HepG2 (cell line): Measurements from ENCODE around the gene NAA16. TPM values are rescaled to one million over a fixed set of nuclear protein-coding genes. Genes with fewer than 3 reads are reported as not detected.

ENCODE experiments used
- ARNT2 ChIP-seq: sonication (generic); formaldehyde crosslinking; IDR thresholded peaks from 2 replicates; pipeline ENCODE4 v1.8.0; 2022; ENCODE audit warnings: mild to moderate bottlenecking, low read depth, missing genetic modification reagents, moderate library complexity
- ATF4 ChIP-seq, 2 experiments: fragments of 450-650 bp in 1 of 2; sonication (generic) in 1 of 2; formaldehyde crosslinking; IDR thresholded peaks; 2 replicates each; pipeline versions ENCODE4 v1.5.0 to v1.8.0; 2020 to 2022; ENCODE audit warnings: mild to moderate bottlenecking in 1 of 2, missing genetic modification reagents in 1 of 2
- ATF6 ChIP-seq: sonication (generic); formaldehyde crosslinking; conservative IDR thresholded peaks from 2 replicates; pipeline ENCODE4 v1.4.0; 2020; ENCODE audit warnings: missing genetic modification reagents
- ESRRA ChIP-seq: sonication (generic); formaldehyde crosslinking; IDR thresholded peaks from 2 replicates; pipeline ENCODE4 v1.5.1; 2020; ENCODE audit warnings: mild to moderate bottlenecking, low read depth, missing genetic modification reagents
- ETV5 ChIP-seq: IDR thresholded peaks from 2 replicates; pipeline ENCODE4 v1.6.1; 2018; ENCODE audit warnings: missing biosample characterization, missing genetic modification reagents, inconsistent platforms, borderline replicate concordance
- FLYWCH1 ChIP-seq: sonication (generic); formaldehyde crosslinking; IDR thresholded peaks from 2 replicates; pipeline ENCODE4 v1.8.1; 2023; ENCODE audit warnings: mild to moderate bottlenecking, missing genetic modification reagents
- FOSL1 ChIP-seq: sonication (generic); formaldehyde crosslinking; IDR thresholded peaks from 2 replicates; pipeline ENCODE4 v1.9.0; 2021; ENCODE audit warnings: missing genetic modification reagents, borderline replicate concordance
- GABPB1 ChIP-seq: IDR thresholded peaks from 2 replicates; pipeline ENCODE4 v1.6.1; 2016; ENCODE audit warnings: mild to moderate bottlenecking, missing genetic modification reagents, moderate library complexity, missing compliant biosample characterization
- HNRNPLL ChIP-seq: fragments of 200-400 bp; formaldehyde crosslinking; IDR thresholded peaks from 2 replicates; pipeline ENCODE4 v1.6.1; 2017; ENCODE audit warnings: mild to moderate bottlenecking, low read depth, low read length; ENCODE audit not compliant: poor library complexity, severe bottlenecking
- IKZF4 ChIP-seq: sonication (generic); formaldehyde crosslinking; IDR thresholded peaks from 2 replicates; pipeline ENCODE4 v1.5.1; 2020; ENCODE audit warnings: borderline replicate concordance, mild to moderate bottlenecking, low read depth, missing genetic modification reagents; ENCODE audit errors: not compliant biosample characterization
- IRF1 ChIP-seq: sonication (generic); formaldehyde crosslinking; IDR thresholded peaks from 2 replicates; pipeline ENCODE4 v1.4.0; 2020; ENCODE audit warnings: low read depth, mild to moderate bottlenecking, missing genetic modification reagents
- KAT8 ChIP-seq: IDR thresholded peaks from 2 replicates; pipeline ENCODE4 v1.6.1; 2016; ENCODE audit warnings: missing genetic modification reagents, missing compliant biosample characterization
- MXD1 ChIP-seq: sonication (generic); formaldehyde crosslinking; IDR thresholded peaks from 2 replicates; pipeline ENCODE4 v1.4.0; 2020; ENCODE audit warnings: mild to moderate bottlenecking, missing genetic modification reagents
- MYNN ChIP-seq: sonication (generic); formaldehyde crosslinking; IDR thresholded peaks from 2 replicates; pipeline ENCODE4 v1.4.0; 2020; ENCODE audit warnings: mild to moderate bottlenecking, low read depth, missing genetic modification reagents
- SALL2 ChIP-seq: sonication (generic); formaldehyde crosslinking; IDR thresholded peaks from 2 replicates; pipeline ENCODE4 v1.8.1; 2023; ENCODE audit warnings: mild to moderate bottlenecking, missing genetic modification reagents, inconsistent platforms
- THRA ChIP-seq: sonication (generic); formaldehyde crosslinking; IDR thresholded peaks from 2 replicates; pipeline ENCODE4 v1.4.0; 2020; ENCODE audit warnings: missing genetic modification reagents, borderline replicate concordance
- TRIM24 ChIP-seq: sonication (generic); formaldehyde crosslinking; IDR thresholded peaks from 2 replicates; pipeline ENCODE4 v1.8.0; 2022; ENCODE audit warnings: mild to moderate bottlenecking, missing genetic modification reagents
- ZBTB25 ChIP-seq: IDR thresholded peaks from 2 replicates; pipeline ENCODE4 v1.6.1; 2018; ENCODE audit warnings: missing genetic modification reagents
- ZNF251 ChIP-seq: sonication (generic); formaldehyde crosslinking; IDR thresholded peaks from 2 replicates; pipeline ENCODE4 v1.9.0; 2021; ENCODE audit warnings: mild to moderate bottlenecking, missing genetic modification reagents
- ZNF317 ChIP-seq: sonication (generic); formaldehyde crosslinking; IDR thresholded peaks from 2 replicates; pipeline ENCODE4 v1.5.0; 2020; ENCODE audit warnings: mild to moderate bottlenecking, missing genetic modification reagents
- ZNF598 ChIP-seq: sonication (generic); formaldehyde crosslinking; IDR thresholded peaks from 2 replicates; pipeline ENCODE4 v1.5.1; 2020; ENCODE audit warnings: mild to moderate bottlenecking, missing genetic modification reagents, borderline replicate concordance
- ZNF746 ChIP-seq: sonication (generic); formaldehyde crosslinking; IDR thresholded peaks from 2 replicates; pipeline ENCODE4 v1.8.0; 2022; ENCODE audit warnings: mild to moderate bottlenecking, missing genetic modification reagents
- ZNF782 ChIP-seq: sonication (generic); formaldehyde crosslinking; IDR thresholded peaks from 2 replicates; pipeline ENCODE4 v1.4.0; 2020; ENCODE audit warnings: missing genetic modification reagents, mild to moderate bottlenecking, borderline replicate concordance
- ZSCAN30 ChIP-seq: sonication (generic); formaldehyde crosslinking; IDR thresholded peaks from 2 replicates; pipeline ENCODE4 v1.5.0; 2020; ENCODE audit warnings: mild to moderate bottlenecking, missing genetic modification reagents
- polyA plus RNA-seq, 8 experiments: library from polyadenylated mRNA; depleted of rRNA in 3 of 8; stranded (reverse) in 7 of 8; unstranded in 1 of 8; fragments of >200 nt; fragmentation: Illumina TruSeq in 4 of 8; extraction: Trizol in 4 of 8; gene quantifications; 2 replicates each; pipeline versions ENCODE4 v1.2.1 to v1.2.3, GENCODE V29; 2011 to 2016; ENCODE audit warnings: low read depth in 4 of 8, missing spikeins in 1 of 8, mixed read lengths in 1 of 8; ENCODE audit not compliant: insufficient read depth in 1 of 8
- total RNA-seq, 5 experiments: library from RNA; depleted of rRNA; stranded (reverse); fragments of >200 nt; fragmentation: Illumina TruSeq; extraction: Trizol; gene quantifications; 2 replicates each; pipeline ENCODE4 v1.2.3, GENCODE V29; 2016; ENCODE audit warnings: low read depth in 1 of 5

The NAA16 gene
- total and polyA plus RNA-seq, 2 of the 13 experiments (the other 11 are each of a cell fraction or from before 2014, with no cell fraction given), result 9.2 to 15.1 TPM

GRCh38 chr13:41289463-41289881 is 21.6 kb upstream of the NAA16 start (continued):
- no peak for TF ChIP-seq ATF6
- no peak for TF ChIP-seq ETV5
- TF ChIP-seq MXD1 (CRISPR knock-in tag), result no peak
- no peak for TF ChIP-seq ZNF251
- TF ChIP-seq ARNT2 (CRISPR knock-in tag), result no peak
- no peak for TF ChIP-seq FLYWCH1 (CRISPR knock-in tag)
- peak; percentile 43; the same call in 1 of the 2 replicates for TF ChIP-seq ZNF746
- TF ChIP-seq KAT8, result peak; percentile 64
- no peak for TF ChIP-seq FOSL1 (CRISPR knock-in tag)
- TF ChIP-seq ZNF598, result no peak
- no peak for TF ChIP-seq TRIM24 (CRISPR knock-in tag)
- TF ChIP-seq SALL2 (CRISPR knock-in tag), result no peak
- TF ChIP-seq MYNN (CRISPR knock-in tag), result no peak
- no peak for TF ChIP-seq IRF1
- no peak for TF ChIP-seq ZNF782 (CRISPR knock-in tag)
- TF ChIP-seq THRA (CRISPR knock-in tag), result peak; percentile 22; the same call in 1 of the 2 replicates
- no peak for TF ChIP-seq HNRNPLL
- peak in 1 of 2 experiments; percentile 76; a peak in 2 of 4 replicates for TF ChIP-seq ATF4 (CRISPR knock-in tag; IDR thresholded peaks at IDR 0.05)
- TF ChIP-seq ZSCAN30 (CRISPR knock-in tag), result no peak
- TF ChIP-seq ESRRA (CRISPR knock-in tag), result peak; percentile 89
- no peak; the same call in 1 of the 2 replicates for TF ChIP-seq GABPB1 (CRISPR knock-in tag)
- peak; percentile 70; the same call in 1 of the 2 replicates for TF ChIP-seq ZNF317
- TF ChIP-seq ZBTB25, result 0 out of 2 replicates have a peak, but pooled peaks have one; percentile 20
- no peak for TF ChIP-seq IKZF4
